GM18907 (cell line): ENCODE measurements around the gene PTGR1.
A peak's percentile ranks its signal among the peaks of the same experiment; 100 is the strongest.
"Not testable (repeated sequence)": the region's sequence is repeated elsewhere in the genome, so short reads cannot be mapped to it uniquely, and the experiment has no call there.

ENCODE experiments used
- ATAC-seq: cut with Tn5 transposase; IDR thresholded peaks from one replicate; pipeline ENCODE4 v1.9.1; 2021; ENCODE audit warnings: mild to moderate bottlenecking, moderate library complexity; ENCODE audit not compliant: unreplicated experiment

PTGR1 gene

DNA sequence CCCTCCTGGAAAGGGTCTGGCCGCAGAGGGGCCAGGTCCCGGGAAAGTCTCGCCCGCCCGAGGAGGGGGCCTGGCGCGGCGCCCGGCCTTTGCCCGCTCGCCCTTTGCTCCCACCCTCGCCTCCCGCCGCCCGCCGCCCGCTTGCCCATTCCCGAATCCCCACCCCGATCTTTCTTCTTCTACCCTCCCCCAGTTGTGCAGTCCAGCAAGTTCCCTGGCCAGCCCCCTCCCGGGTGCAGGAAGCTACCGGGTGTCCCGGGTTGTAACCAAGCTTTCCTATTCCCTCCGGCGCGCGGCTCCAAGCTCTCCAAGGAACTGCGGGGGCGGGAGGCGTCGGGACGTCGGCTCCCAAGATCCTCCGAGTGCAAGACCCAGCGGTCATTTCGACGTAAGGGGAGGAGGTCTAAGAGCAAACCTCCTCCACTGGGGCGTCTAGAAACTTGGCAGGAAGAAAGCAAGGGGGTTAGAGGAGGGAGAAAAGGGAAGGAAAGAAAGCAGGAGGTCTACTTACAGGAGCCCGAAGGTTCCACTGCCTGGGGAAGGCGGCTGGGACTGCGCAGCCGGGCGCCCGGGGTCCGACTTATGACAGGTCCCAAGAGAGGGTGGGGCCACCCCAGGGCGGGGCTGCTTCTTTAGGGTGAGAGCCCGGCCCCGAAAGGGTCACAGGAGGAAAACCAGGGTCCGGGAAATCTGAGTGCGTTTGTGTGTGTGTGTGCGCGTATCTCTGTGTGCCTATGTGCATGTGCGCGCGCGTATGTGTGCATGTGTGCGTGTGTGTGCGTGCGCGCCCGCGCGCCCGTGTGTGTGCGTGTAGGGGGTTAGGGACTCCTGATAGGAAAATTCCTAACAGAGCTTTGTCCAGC lies at the start of gene PTGR1:
PTGR1 (minus strand) TSS at position 556 of the 863 bp plus-strand sequence. CDS start 2,225 bp downstream, outside the sequence.
- peak; percentile 45 for ATAC-seq

DNA sequence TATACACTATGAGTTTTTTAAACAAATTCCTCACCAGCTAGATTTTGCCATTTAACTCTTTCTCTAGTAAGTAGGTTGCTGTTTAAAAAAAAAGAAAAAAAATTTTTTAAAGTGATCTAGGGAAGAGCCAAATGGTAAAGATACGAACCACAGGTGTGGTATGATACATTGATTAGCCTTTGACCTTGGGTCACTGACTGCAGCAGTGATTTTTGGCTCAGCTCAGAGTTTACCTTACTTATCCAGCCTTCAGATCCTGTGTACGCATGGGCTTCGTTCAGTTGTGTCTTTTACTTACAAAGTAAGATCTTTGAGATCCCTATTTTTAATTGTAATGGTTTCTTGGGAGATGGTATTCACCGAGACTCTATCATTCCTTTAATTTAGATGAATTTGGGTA lies 49.6 kb upstream of the PTGR1 start:
- ATAC-seq: no peak

- ATAC-seq: no peak
Measured at GRCh38 chr9:111648066-111648465, 48.6 kb upstream of the PTGR1 start.

DNA sequence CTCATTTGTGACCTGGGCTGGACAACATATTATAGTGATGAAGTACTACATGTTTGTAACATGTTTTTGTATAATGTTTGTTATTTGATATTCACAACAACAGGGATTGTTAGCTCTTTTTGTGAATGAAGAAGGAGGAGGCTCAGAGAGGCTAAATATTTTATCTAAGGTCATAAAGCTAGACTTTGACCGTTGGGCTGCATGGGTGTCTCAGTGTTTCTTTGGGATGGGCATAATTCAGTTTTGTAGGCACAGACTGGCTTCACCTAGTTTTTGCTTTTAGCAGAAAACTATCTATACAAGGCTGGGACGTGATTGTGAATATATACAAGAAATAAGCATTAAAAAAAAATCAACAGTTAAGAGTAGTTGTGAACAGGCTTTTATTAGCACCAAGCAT lies 47.0 kb upstream of the PTGR1 start:
- no peak for ATAC-seq

DNA sequence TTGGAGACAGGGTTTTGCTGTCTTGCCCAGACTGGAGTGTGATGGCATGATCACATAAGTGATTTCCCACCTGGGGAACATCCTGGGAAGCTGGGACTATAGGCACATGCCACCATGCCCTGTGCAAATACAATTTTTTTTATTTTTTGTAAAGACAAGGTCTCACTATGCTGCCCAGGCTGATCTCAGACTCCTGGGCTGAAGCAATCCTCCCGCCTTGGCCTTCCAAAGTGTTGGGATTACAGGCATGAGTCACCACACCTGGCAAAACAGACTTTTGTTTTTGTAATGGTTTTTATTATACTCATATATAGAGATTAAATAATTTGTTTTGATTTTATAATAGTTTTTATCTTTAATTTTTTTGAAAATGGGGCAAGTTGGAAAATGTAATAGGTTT lies 46.4 kb upstream of the PTGR1 start:
- ATAC-seq: no peak

- ATAC-seq: no peak
Measured at GRCh38 chr9:111644195-111644772, 44.8 kb upstream of the PTGR1 start.

- ATAC-seq: no peak
Measured at GRCh38 chr9:111637421-111637950, 38.0 kb upstream of the PTGR1 start.

- ATAC-seq: no peak
Measured at GRCh38 chr9:111634860-111635259, 35.4 kb upstream of the PTGR1 start.

DNA sequence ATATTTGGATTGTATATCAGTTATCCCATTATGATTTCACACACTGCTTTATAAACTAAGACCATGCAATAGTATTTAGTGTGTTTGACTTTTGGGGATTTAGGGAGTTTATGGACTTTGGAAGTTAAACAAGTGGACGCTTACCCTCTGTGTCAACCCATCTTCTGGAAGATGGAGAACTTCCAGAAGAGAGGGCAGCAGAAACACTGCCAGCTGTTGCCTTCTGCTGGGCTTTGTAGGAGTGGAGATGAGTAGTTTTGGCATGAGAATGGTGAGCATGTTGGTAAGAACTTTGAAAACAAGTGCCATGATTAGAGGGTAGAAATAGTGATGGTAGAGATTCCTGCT lies 33.9 kb upstream of the PTGR1 start:
- ATAC-seq: no peak

DNA sequence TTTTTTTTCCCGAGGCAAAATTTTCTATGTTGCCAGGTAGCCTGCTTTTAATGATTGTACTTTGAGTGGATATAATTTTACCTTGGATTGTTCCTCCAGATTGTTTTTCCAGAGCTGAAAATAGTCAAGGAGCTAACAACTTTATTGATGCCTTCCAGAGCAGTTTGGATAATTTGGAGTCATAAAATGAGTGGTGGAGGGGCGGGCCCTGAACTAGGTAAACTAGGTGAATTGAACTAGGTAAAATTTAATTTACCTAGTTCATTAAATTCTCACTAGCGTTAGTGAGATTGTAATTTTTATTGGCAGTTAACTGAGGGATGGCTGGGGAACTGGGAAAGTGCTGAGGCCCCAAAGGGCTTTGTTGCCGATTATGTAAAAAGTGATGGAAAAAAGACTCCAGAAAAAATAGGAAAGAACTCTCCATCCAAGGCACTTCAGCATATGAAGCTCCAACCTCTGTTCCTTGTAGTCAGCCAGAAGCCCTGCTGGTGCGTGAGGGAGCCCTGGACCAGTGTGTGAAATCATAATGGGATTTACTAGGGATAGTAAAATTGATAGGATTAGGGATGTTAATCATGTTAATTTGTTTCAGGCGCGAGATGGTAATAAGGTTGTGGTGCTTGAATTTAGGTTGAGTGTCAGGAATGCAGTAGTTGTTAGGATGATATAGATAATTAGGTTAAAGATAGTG lies 33.4 kb upstream of the PTGR1 start:
- no peak for ATAC-seq

- no peak for ATAC-seq
Measured at GRCh38 chr9:111632060-111632459, 32.6 kb upstream of the PTGR1 start.

DNA sequence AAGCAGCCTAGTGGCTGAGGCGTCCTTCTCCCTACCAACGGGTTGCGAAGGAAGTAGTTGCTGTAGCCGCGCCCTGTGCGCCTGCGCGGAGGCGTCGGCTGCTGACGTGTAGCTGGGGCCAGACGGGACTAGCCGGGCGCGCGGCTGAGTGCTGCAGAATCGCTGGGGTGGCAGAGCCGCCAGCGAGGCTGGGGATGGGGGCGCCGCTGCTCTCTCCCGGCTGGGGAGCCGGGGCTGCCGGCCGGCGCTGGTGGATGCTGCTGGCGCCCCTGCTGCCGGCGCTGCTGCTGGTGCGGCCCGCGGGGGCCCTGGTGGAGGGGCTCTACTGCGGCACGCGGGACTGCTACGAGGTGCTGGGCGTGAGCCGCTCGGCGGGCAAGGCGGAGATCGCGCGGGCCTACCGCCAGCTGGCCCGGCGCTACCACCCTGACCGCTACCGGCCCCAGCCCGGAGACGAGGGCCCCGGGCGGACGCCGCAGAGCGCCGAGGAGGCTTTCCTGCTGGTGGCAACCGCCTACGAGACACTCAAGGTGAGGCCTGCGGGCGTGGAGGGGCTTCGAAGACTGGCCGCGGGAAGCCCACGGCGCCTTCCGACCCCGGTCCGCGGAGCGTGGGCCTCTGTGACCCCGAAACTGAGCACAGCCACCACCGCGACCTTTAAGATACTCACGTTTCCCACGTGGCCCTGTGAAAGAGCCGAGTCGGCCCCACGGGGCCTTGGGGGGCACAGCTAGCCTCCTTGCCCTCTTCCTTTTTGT lies 31.9 kb upstream of the PTGR1 start, which contains the start of gene DNAJC25:
DNAJC25 (plus strand) TSS at position 121 of the 758 bp plus-strand sequence; CDS start at position 195, 74 bp downstream.
- peak; percentile 97 for ATAC-seq

DNA sequence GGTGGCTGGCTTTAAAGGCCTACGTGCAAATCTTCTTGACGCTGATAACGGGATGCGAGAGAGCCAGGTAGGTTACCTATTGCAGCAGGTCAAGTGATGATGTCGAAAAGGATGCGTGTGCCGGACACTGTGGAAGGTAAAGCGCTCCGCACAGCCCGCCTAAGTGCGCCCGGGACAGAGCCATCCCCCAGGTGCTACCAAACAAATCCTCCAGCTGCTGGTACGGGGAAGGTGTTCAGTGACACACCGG lies 31.4 kb upstream of the PTGR1 start:
- ATAC-seq: no peak

GRCh38 chr9:111630182-111630963 lies 30.9 kb upstream of the PTGR1 start:
- ATAC-seq: peak; percentile 36

DNA sequence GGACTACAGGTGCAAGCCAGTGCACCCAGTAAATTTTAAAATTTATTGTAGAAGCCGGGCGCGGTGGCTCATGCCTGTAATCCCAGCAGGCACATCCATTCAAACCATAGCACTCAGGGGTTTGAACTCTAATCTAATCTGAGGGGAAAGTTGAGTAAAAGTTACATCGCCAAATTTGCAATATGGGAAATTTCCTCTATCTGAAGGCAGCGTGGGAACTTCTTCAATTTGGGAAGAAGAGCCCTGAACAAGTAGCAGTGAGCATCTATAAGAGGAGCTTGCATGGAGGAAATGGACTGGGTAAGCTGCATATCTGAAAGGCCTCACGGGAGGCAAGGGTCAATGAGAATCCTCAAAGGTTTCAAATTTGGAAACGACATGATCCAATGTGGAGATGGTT lies 29.0 kb upstream of the PTGR1 start:
- no peak for ATAC-seq

GRCh38 chr9:111627260-111627963 lies 28.0 kb upstream of the PTGR1 start:
- ATAC-seq: no peak

GRCh38 chr9:111622626-111623025 lies 23.2 kb upstream of the PTGR1 start:
- no peak for ATAC-seq

- no peak for ATAC-seq
Measured at GRCh38 chr9:111621895-111622480, 22.5 kb upstream of the PTGR1 start.

DNA sequence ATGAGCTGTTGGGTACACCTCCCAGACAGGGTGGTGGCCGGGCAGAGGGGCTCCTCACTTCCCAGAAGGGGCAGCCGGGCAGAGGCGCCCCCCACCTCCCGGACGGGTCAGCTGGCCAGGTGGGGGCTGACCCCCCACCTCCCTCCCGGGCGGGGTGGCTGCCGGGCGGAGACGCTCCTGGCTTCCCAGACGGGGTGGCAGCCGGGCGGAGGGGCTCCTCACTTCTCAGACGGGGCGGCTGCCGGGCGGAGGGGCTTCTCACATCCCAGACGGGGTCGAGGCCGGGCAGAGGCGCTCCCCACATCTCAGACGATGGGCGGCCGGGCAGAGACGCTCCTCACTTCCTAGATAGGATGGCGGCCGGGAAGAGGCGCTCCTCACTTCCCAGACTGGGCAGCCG lies 17.9 kb upstream of the PTGR1 start:
- ATAC-seq: not testable (repeated sequence)
